MCF 10A (cell line): Measurements from ENCODE around the gene TSEN34. TPM values are rescaled to one million over a fixed set of nuclear protein-coding genes. Genes with fewer than 3 reads are reported as not detected.
A peak's percentile ranks its signal among the peaks of the same experiment; 100 is the strongest.
"Not testable (repeated sequence)": the region's sequence is repeated elsewhere in the genome, so short reads cannot be mapped to it uniquely, and the experiment has no call there.

Experiments used
- BruUV-seq: library from RNA; stranded (reverse); fragments of 400-500 nt; replicated peaks from 2 replicates; lab custom pipeline; 2021; lab: Mats Ljungman, UMichigan
- CTCF ChIA-PET: fragments of 300-600 bp; sonication (Branson Sonifier 250); formaldehyde crosslinking; extraction: SDS; loops from one replicate; lab custom pipeline; 2021; ENCODE audit warnings: antibody characterized with exemption, inconsistent platforms; lab: Yijun Ruan, JAX
- POLR2A ChIA-PET: fragments of 300-600, 350-650 bp; sonication (Branson Sonifier 250); formaldehyde crosslinking; extraction: SDS; loops from one replicate; lab custom pipeline; 2020; ENCODE audit warnings: antibody characterized with exemption, inconsistent platforms; lab: Yijun Ruan, JAX
- DNase-seq: peaks from one replicate; pipeline ENCODE4 v3.0.0-alpha.2; 2018; ENCODE audit not compliant: unreplicated experiment
- H3K27ac Mint-ChIP-seq: one replicate; pipeline ENCODE4 v1.8.0; 2022; ENCODE audit warnings: mild to moderate bottlenecking, low read depth, mixed read lengths; ENCODE audit not compliant: unreplicated experiment
- H3K27me3 Mint-ChIP-seq: one replicate; pipeline ENCODE4 v1.8.0; 2022; ENCODE audit warnings: mixed read lengths; ENCODE audit not compliant: insufficient read depth, unreplicated experiment
- H3K36me3 Mint-ChIP-seq: one replicate; pipeline ENCODE4 v1.8.0; 2022; ENCODE audit warnings: mild to moderate bottlenecking, moderate library complexity, mixed read lengths; ENCODE audit not compliant: insufficient read depth, unreplicated experiment
- H3K4me1 Mint-ChIP-seq: one replicate; pipeline ENCODE4 v1.8.0; 2022; ENCODE audit warnings: mixed read lengths; ENCODE audit not compliant: insufficient read depth, unreplicated experiment
- H3K4me3 Mint-ChIP-seq: one replicate; pipeline ENCODE4 v1.8.0; 2022; ENCODE audit warnings: mild to moderate bottlenecking, moderate library complexity, mixed read lengths; ENCODE audit not compliant: unreplicated experiment
- H3K9me3 Mint-ChIP-seq: one replicate; pipeline ENCODE4 v1.8.0; 2022; ENCODE audit warnings: mixed read lengths; ENCODE audit not compliant: unreplicated experiment
- intact Hi-C: fragments of 100-400 bp; cut with micrococcal nuclease; formaldehyde crosslinking; loops from 2 replicates; pipeline ENCODE4 v1.14.1; 2022
- total RNA-seq: library from RNA; stranded (reverse); gene quantifications from 2 replicates; pipeline ENCODE4 v1.2.3, GENCODE V29; 2022
- TF ChIP-seq, protein P1 (sequence below): fragments of 200-600 bp; IDR thresholded peaks from one replicate; pipeline ENCODE4 v1.8.0; 2022; ENCODE audit warnings: antibody characterized with exemption, mild to moderate bottlenecking; ENCODE audit not compliant: unreplicated experiment

Gene TSEN34
- total RNA-seq, 1 experiment from 2014 or later = 40.1 TPM

DNA sequence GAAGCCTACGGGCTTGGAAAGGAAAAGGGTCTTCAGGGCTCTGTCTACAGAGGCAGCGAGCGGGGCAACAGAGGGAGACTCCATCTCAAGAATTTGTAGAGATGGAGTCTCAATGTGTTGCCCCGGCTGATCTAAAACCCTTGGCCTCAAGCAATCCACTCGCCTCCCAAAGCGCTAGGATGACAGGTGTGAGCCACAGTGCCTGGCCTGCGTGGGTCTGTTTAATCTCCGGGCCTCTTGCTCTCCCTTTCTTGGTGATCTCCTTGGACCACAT lies 17.6 kb downstream of the TSEN34 start:
- TF ChIP-seq, protein P1, sequence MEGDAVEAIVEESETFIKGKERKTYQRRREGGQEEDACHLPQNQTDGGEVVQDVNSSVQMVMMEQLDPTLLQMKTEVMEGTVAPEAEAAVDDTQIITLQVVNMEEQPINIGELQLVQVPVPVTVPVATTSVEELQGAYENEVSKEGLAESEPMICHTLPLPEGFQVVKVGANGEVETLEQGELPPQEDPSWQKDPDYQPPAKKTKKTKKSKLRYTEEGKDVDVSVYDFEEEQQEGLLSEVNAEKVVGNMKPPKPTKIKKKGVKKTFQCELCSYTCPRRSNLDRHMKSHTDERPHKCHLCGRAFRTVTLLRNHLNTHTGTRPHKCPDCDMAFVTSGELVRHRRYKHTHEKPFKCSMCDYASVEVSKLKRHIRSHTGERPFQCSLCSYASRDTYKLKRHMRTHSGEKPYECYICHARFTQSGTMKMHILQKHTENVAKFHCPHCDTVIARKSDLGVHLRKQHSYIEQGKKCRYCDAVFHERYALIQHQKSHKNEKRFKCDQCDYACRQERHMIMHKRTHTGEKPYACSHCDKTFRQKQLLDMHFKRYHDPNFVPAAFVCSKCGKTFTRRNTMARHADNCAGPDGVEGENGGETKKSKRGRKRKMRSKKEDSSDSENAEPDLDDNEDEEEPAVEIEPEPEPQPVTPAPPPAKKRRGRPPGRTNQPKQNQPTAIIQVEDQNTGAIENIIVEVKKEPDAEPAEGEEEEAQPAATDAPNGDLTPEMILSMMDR = no peak
- intact Hi-C loops = no loop called here
- POLR2A ChIA-PET = interaction anchor here (0.6 to 13.2 kb wide), 4 partner anchors 8 to 1517 kb away, joined by 3 to 324 read pairs (median 26); partner anchors contain the start of genes MBOAT7, RPS9 and TSEN34
- H3K36me3 Mint-ChIP-seq = peaks cover 79% of the 10 kb centered on the region
- BruUV-seq = no TSS peak
- H3K9me3 Mint-ChIP-seq = no peaks in the 10 kb centered on the region
- peaks cover 44% of the 10 kb centered on the region for H3K4me1 Mint-ChIP-seq
- peak overlapping the region; percentile 87 for H3K27ac Mint-ChIP-seq
- H3K27me3 Mint-ChIP-seq = no peaks in the 10 kb centered on the region
- CTCF ChIA-PET = interaction anchor here (0.7 to 1.0 kb wide), 2 partner anchors 41 to 52 kb away, joined by 4 read pairs; no protein-coding TSS in a partner anchor
- peak; percentile 57 for DNase-seq
- no peak overlapping the region for H3K4me3 Mint-ChIP-seq

DNA sequence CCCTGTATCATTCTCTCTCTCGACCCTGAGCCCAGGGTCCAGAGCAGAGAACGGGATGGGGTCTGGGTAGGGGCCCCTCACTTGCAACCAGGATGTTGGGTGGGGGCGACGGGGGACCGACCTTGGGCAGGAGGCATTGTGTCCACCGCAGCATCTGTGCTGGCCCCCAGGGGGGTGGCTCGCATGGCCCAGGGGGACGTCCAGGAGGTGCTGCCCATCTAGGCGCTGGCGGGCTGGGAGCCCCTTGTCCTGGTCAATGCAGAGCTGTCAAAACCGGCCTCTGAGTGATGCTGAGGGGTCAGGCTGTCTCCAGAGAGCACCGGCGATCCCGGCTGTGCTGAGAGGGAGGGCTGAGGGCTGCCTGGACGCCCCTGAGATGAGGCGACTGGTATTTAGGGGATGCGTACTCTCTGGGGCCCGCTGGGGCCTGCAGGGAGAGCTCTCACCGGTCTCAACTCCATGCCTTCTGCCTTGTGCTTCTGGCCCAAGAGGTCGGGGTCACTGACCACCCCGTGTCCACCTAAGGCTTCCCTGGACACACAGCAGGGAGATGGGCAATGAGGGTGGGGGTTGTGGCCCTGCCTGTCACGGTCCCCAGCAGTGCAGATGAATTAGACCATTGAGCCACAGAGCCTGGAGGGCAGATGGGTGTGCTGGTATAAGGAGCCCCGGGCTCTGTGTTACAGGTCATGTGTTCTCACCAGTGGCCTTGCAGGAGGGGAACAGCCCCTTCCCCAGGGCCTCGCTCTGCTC lies 18.1 kb downstream of the TSEN34 start:
- H3K36me3 Mint-ChIP-seq = peaks cover 73% of the 10 kb centered on the region
- peak overlapping the region; percentile 87 for H3K27ac Mint-ChIP-seq
- TF ChIP-seq, protein P1 = no peak
- H3K4me3 Mint-ChIP-seq = no peak overlapping the region
- POLR2A ChIA-PET = interaction anchor here (0.7 to 13.2 kb wide), 7 partner anchors 9 to 239 kb away, joined by 3 to 324 read pairs (median 4); partner anchors contain the start of genes LENG1, LENG8, MBOAT7 and RPS9
- no peaks in the 10 kb centered on the region for H3K27me3 Mint-ChIP-seq
- DNase-seq = peak; percentile 51
- peaks cover 44% of the 10 kb centered on the region for H3K4me1 Mint-ChIP-seq
- CTCF ChIA-PET = interaction anchor here (1.0 to 1.4 kb wide), 2 partner anchors 23 to 42 kb away, joined by 4 to 6 read pairs; no protein-coding TSS in a partner anchor
- BruUV-seq = no TSS peak
- intact Hi-C loops = no loop called here
- no peaks in the 10 kb centered on the region for H3K9me3 Mint-ChIP-seq

DNA sequence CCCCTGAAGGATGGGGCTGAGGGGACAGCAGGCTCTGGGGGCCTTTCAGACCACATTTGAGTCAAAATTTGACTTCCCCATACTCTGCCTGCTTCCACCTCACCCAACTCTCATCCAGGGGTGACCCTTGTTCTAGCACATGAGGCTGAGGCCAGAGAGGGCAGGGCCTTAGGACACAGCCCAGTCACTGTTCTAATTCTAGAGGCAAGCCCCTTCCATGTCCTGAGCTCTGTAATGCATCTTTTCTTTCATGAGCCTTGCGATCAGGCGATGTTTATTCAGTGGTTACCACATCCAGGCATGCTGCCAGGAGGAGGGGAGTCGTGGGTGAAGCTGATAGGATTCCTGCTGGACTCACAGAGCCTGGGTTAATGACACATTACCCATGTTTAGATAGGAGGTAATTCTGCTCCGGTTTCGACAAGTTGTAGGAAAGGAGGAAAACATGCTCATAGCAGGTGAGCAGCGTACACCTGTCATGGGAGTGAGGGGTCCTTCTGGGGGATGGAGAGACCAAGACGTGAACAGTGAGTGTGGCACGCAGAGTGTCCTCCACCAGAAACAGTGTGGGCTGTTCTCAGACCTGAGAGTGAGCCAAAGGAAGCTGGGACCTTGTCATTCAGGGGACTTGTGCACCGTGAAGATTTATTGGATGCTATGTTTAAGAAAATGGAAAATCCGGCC lies 18.8 kb downstream of the TSEN34 start:
- Mint-ChIP-seq H3K4me3 (peak overlapping the region; percentile 55), H3K36me3 (peaks cover 66% of the 10 kb centered on the region), H3K9me3 (no peaks in the 10 kb centered on the region), H3K4me1 (peaks cover 39% of the 10 kb centered on the region), H3K27ac (peak overlapping the region; percentile 87), H3K27me3 (no peaks in the 10 kb centered on the region)
- intact Hi-C loops = no loop called here
- TF ChIP-seq, protein P1 = no peak
- peak; percentile 100 for DNase-seq
- CTCF ChIA-PET = interaction anchor here (0.6 to 1.4 kb wide), 4 partner anchors 22 to 1496 kb away, joined by 3 to 6 read pairs (median 3); no protein-coding TSS in a partner anchor
- POLR2A ChIA-PET = interaction anchor here (0.7 to 13.2 kb wide), 8 partner anchors 9 to 239 kb away, joined by 3 to 324 read pairs (median 4); partner anchors contain the start of genes LENG1, LENG8, MBOAT7 and RPS9
- BruUV-seq = no TSS peak

DNA sequence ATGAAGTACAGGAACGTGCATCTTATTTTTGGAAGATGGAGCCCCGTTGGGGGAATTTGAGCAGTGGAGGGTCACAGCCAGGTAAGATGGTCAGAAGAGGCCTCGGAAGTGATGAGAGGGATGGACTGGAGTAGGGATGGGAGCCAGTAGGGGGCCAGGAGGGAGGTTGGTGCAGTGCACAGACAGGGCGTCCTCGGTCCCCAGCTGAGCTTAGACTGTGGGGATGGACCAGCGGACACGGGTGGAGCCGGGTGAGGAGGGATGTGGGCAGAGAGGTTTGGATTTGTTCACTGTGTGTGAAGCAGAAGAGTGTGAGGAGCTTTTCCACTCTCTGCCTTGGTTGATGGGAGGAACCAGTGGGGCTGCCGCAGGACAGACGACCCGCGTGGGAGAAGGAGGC lies 20.1 kb downstream of the TSEN34 start:
- H3K27me3 Mint-ChIP-seq = no peaks in the 10 kb centered on the region
- H3K4me3 Mint-ChIP-seq = no peak overlapping the region
- H3K27ac Mint-ChIP-seq = no peak overlapping the region
- no peak for DNase-seq
- POLR2A ChIA-PET = interaction anchor here (1.3 to 4.7 kb wide), 3 partner anchors 11 to 74 kb away, joined by 4 to 47 read pairs (median 4); partner anchors contain the start of genes CNOT3 and RPS9
- CTCF ChIA-PET = interaction anchor here (0.6 to 1.5 kb wide), 3 partner anchors 17 to 24 kb away, joined by 3 to 6 read pairs (median 4); no protein-coding TSS in a partner anchor
- peaks cover 37% of the 10 kb centered on the region for H3K4me1 Mint-ChIP-seq
- TF ChIP-seq, protein P1 = no peak
- intact Hi-C loops = no loop called here
- no peaks in the 10 kb centered on the region for H3K9me3 Mint-ChIP-seq
- H3K36me3 Mint-ChIP-seq = peaks cover 53% of the 10 kb centered on the region
- BruUV-seq = no TSS peak

DNA sequence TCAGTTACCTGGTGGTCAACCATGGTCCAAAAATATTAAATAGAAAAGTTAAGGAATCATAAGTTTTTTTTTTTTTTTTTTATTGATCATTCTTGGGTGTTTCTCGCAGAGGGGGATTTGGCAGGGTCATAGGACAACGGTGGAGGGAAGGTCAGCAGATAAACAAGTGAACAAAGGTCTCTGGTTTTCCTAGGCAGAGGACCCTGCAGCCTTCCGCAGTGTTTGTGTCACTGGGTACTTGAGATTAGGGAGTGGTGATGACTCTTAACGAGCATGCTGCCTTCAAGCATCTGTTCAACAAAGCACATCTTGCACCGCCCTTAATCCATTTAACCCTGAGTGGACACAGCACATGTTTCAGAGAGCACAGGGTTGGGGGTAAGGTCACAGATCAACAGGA lies 23.1 kb downstream of the TSEN34 start:
- intact Hi-C loops, H3K27ac Mint-ChIP-seq, DNase-seq, BruUV-seq, POLR2A ChIA-PET, H3K27me3 Mint-ChIP-seq, H3K9me3 Mint-ChIP-seq, H3K4me3 Mint-ChIP-seq: not testable (repeated sequence)
- Mint-ChIP-seq H3K4me1 (peaks cover 17% of the 10 kb centered on the region), H3K36me3 (peaks cover 24% of the 10 kb centered on the region)
- CTCF ChIA-PET = interaction anchor here (0.6 kb wide), 1 partner anchor 55 kb away, joined by 3 read pairs; no protein-coding TSS in a partner anchor
